RWPE1 (cell line): ENCODE results near the gene RGS19.

ENCODE experiments used
- CTCF ChIA-PET: fragments of 350-600 bp; sonication (Branson Sonifier 250); formaldehyde crosslinking; extraction: SDS; loops from one replicate; lab custom pipeline; 2021; lab: Yijun Ruan, JAX
- POLR2A ChIA-PET: fragments of 400-600 bp; formaldehyde crosslinking; extraction: SDS; loops from one replicate; lab custom pipeline; 2020; ENCODE audit warnings: antibody characterized with exemption; ENCODE audit not compliant: low non-redundant PET; lab: Yijun Ruan, JAX
- DNase-seq: peaks from one replicate; pipeline ENCODE4 v3.0.0; 2012; ENCODE audit warnings: low spot score
- H3K27ac ChIP-seq: fragments of 450-650 bp; 2 replicates; pipeline ENCODE4 v1.5.1; 2017
- TF ChIP-seq, protein P1 (sequence below): fragments of 450-650 bp; conservative IDR thresholded peaks from 2 replicates; pipeline ENCODE4 v1.5.1; 2017; ENCODE audit warnings: low read depth, mild to moderate bottlenecking

RGS19 gene

DNA sequence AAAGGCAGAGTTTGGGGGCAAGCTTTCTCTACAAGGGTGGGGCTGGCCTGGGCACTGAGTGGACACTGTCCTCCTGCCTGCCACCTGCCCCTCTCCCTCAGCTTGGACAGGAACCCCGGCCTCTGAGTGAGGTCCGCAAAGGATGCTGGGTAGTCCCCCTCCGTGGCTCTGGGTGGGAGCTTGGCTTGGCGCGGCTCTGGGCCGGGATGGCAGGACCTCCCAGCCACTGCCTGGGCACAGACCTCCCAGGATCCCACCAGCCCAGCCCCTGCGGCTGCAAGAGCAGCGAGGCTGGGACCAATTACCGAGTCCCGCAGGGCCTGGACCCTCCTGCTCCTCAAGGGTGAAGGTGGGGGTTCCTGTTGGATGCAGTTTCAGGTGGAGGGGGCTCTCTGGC lies 27.0 kb downstream of the RGS19 start:
- ChIA-PET CTCF (interaction anchor here (0.6 to 5.6 kb wide), 4 partner anchors 13 to 394 kb away, joined by 3 to 96 read pairs (median 4); no protein-coding TSS in a partner anchor), POLR2A (interaction anchor here (1.9 kb wide), 1 partner anchor 11 kb away, joined by 8 read pairs; the partner anchor contains the start of gene TCEA2)
- H3K27ac ChIP-seq: peak overlapping the region; percentile 4; the same call in 1 of the 2 replicates
- DNase-seq: no peak
- TF ChIP-seq, protein P1, sequence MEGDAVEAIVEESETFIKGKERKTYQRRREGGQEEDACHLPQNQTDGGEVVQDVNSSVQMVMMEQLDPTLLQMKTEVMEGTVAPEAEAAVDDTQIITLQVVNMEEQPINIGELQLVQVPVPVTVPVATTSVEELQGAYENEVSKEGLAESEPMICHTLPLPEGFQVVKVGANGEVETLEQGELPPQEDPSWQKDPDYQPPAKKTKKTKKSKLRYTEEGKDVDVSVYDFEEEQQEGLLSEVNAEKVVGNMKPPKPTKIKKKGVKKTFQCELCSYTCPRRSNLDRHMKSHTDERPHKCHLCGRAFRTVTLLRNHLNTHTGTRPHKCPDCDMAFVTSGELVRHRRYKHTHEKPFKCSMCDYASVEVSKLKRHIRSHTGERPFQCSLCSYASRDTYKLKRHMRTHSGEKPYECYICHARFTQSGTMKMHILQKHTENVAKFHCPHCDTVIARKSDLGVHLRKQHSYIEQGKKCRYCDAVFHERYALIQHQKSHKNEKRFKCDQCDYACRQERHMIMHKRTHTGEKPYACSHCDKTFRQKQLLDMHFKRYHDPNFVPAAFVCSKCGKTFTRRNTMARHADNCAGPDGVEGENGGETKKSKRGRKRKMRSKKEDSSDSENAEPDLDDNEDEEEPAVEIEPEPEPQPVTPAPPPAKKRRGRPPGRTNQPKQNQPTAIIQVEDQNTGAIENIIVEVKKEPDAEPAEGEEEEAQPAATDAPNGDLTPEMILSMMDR: no peak

DNA sequence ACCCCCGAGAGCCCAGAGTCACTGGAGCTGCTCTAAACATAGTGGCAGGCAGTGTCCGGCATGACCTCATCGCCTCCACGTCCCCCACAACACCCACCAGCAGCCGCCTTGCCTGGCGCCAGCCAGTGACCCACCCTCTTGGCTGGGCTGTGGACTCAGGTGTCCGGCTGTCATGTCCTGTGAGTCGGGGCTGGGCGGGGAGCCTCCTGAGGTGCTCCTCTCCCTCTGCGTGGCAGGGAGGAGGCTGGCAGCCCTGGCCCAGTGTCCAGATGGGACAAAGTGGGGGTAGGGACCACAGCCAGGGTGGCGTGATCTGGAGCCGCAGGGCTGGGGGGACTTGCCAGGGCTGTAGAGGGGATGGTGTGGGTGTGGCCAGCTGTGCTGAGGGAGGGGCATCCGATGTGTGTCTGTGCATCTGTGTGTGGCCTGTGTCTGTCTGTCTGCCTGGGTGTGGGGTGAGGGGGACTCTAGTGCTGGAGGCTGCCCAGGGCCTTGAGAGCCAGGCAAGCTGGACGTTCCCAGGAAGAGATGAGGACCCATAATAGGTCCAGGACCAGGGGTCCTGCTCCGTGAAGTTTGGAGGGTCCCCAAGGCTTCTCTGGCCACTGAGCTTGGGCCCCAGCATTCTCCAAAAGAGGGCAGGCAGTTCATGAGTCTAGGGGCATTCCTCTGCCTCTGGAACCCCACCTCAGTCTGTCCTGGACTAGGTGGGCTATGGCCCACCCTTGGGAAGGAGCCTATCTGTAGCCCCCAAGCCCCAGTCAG lies 27.6 kb downstream of the RGS19 start:
- DNase-seq: no peak
- H3K27ac ChIP-seq: peak overlapping the region; percentile 4; the same call in 1 of the 2 replicates
- TF ChIP-seq, protein P1: no peak
- ChIA-PET CTCF (interaction anchor here (0.6 to 5.6 kb wide), 3 partner anchors 13 to 60 kb away, joined by 3 to 96 read pairs (median 4); no protein-coding TSS in a partner anchor), POLR2A (interaction anchor here (1.9 kb wide), 1 partner anchor 11 kb away, joined by 8 read pairs; the partner anchor contains the start of gene TCEA2)

DNA sequence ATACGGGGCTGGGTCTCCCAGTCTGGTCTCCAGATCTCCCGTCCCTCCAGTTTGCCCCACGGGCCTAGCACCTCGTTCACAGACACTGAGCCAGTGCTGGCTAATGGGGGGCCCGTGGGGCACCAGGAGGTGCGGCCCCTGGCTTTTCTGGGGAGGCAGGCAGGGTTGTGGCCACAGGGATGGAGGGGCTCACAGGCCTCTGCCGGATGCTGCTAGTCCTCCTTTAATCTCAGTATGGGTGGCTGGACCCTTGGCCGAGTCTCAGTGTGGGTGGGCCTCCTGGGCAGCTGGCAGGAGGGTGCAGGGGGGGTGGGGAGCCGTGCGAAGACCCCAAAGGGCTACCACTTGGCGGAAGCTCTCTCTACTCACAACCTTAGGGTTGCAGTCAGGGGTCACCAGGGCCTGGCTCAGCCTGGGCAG lies 28.3 kb downstream of the RGS19 start:
- CTCF ChIA-PET: interaction anchor here (0.5 to 5.6 kb wide), 2 partner anchors 12 to 852 kb away, joined by 3 to 96 read pairs; no protein-coding TSS in a partner anchor
- no peak overlapping the region for H3K27ac ChIP-seq
- TF ChIP-seq, protein P1: no peak
- no peak for DNase-seq
- POLR2A ChIA-PET: no interaction called here

DNA sequence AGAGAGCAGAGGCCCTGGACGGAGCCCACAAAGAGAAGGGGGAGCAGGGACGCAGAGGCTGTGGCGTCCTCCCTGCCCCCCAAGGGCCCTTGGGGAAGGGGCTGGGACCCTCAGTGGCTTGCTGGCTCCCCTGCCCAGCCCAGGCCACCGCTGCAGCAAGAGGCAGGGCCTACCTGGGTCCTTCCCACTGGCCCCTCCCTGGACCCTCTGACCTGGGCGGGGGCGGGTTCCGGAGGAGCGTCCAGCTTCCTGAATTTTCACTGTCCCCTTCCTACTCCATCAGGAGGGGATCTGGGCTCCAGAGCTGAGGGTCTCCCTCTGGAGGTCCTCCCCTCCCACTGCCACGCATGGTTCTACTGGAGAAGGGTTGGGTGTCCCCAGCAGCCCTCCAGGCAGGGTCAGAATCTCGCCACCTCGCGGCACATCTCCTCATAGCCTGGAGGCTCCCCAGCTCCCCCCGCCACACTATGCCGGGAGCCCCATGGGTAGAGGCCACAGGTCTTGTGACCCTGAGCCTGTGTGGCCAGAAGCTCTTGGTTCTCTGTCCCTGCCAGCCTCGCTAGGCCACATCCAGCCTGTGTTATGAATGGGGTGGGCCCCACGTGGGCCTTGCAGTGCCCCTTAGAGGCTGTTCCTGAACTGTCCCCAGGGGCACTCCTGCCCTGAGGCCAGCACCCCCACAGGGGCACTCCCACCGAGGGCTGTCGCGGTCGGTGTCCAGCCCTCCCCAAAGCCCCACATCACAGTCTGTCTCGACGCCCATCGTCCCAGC lies 28.9 kb downstream of the RGS19 start:
- no peak for DNase-seq
- no peak overlapping the region for H3K27ac ChIP-seq
- ChIA-PET POLR2A (no interaction called here), CTCF (interaction anchor here (0.5 to 5.6 kb wide), 3 partner anchors 11 to 852 kb away, joined by 3 to 96 read pairs (median 4); partner anchors contain the start of gene TCEA2)
- TF ChIP-seq, protein P1: no peak

DNA sequence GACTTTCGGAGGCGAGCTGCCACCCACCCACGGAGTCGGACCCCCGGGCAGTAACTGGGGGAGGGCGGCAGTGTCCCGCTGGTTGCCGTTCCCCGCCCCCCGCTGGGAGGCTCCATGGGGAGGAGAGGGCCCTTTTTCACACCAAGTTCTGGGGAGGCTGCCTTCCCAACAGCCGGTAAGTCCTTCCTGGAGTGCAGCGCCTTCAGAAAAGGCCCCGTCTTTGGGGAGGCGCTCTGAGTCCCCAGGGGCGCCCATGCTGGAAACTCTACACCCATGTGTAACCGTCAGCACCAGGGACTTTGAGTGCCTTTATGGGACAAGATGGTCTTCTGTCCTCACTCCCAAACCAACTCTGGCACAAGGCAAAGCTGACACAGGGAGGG lies 29.4 kb downstream of the RGS19 start:
- ChIA-PET CTCF (interaction anchor here (0.9 to 5.6 kb wide), 4 partner anchors 7 to 13 kb away, joined by 3 to 96 read pairs (median 6); partner anchors contain the start of gene TCEA2), POLR2A (no interaction called here)
- DNase-seq: no peak
- no peak overlapping the region for H3K27ac ChIP-seq
- TF ChIP-seq, protein P1: no peak
